Measurements from ENCODE around the gene SIGLEC11.

Gene SIGLEC11

GRCh38 chr19:49952906-49953305, 8.1 kb downstream of the SIGLEC11 start:
- no peak for ATAC-seq
- TF ChIP-seq, protein P1, sequence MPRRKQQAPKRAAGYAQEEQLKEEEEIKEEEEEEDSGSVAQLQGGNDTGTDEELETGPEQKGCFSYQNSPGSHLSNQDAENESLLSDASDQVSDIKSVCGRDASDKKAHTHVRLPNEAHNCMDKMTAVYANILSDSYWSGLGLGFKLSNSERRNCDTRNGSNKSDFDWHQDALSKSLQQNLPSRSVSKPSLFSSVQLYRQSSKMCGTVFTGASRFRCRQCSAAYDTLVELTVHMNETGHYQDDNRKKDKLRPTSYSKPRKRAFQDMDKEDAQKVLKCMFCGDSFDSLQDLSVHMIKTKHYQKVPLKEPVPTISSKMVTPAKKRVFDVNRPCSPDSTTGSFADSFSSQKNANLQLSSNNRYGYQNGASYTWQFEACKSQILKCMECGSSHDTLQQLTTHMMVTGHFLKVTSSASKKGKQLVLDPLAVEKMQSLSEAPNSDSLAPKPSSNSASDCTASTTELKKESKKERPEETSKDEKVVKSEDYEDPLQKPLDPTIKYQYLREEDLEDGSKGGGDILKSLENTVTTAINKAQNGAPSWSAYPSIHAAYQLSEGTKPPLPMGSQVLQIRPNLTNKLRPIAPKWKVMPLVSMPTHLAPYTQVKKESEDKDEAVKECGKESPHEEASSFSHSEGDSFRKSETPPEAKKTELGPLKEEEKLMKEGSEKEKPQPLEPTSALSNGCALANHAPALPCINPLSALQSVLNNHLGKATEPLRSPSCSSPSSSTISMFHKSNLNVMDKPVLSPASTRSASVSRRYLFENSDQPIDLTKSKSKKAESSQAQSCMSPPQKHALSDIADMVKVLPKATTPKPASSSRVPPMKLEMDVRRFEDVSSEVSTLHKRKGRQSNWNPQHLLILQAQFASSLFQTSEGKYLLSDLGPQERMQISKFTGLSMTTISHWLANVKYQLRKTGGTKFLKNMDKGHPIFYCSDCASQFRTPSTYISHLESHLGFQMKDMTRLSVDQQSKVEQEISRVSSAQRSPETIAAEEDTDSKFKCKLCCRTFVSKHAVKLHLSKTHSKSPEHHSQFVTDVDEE (CRISPR knock-in tag; IDR thresholded peaks at IDR 0.05), result no peak
- TF ChIP-seq PPARA (CRISPR knock-in tag; IDR thresholded peaks at IDR 0.05; ENCODE audit: borderline replicate concordance), result no peak
- TF ChIP-seq, protein P2, sequence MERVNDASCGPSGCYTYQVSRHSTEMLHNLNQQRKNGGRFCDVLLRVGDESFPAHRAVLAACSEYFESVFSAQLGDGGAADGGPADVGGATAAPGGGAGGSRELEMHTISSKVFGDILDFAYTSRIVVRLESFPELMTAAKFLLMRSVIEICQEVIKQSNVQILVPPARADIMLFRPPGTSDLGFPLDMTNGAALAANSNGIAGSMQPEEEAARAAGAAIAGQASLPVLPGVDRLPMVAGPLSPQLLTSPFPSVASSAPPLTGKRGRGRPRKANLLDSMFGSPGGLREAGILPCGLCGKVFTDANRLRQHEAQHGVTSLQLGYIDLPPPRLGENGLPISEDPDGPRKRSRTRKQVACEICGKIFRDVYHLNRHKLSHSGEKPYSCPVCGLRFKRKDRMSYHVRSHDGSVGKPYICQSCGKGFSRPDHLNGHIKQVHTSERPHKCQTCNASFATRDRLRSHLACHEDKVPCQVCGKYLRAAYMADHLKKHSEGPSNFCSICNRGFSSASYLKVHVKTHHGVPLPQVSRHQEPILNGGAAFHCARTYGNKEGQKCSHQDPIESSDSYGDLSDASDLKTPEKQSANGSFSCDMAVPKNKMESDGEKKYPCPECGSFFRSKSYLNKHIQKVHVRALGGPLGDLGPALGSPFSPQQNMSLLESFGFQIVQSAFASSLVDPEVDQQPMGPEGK (CRISPR knock-in tag; IDR thresholded peaks at IDR 0.05; ENCODE audit: borderline replicate concordance), result no peak
- no peak for TF ChIP-seq TOX (CRISPR knock-in tag; IDR thresholded peaks at IDR 0.05; ENCODE audit: borderline replicate concordance)
- no peak for TF ChIP-seq ZFP30 (CRISPR knock-in tag; IDR thresholded peaks at IDR 0.05)

DNA sequence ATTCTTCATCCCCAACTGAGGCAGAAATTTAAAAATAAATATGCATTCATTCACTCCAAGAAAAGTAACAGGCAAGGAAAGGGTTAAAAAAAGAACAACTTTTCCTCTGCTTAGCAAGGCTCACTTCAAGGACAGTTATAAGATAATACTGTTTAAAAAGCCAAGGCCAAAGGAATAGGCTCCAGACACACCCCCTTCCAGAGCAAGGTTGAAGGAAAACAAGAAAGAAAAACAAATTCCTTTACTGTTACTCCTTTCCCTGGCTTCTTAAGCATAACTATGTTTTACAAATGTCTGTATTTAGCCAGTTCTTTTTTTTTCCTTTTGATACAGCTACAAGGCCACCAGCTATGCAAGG, 8.5 kb downstream of the SIGLEC11 start:
- ATAC-seq, result no peak
- TF ChIP-seq ARNTL (CRISPR knock-in tag; IDR thresholded peaks at IDR 0.05; ENCODE audit: borderline replicate concordance, low read depth) (no peak), ZNF565 (CRISPR knock-in tag; conservative IDR thresholded peaks at IDR 0.05; ENCODE audit: low read depth) (no peak)

GRCh38 chr19:49951806-49952478, 9.0 kb downstream of the SIGLEC11 start:
- ATAC-seq, result no peak
- TF ChIP-seq ISL1 (CRISPR knock-in tag; IDR thresholded peaks at IDR 0.05) (no peak), BACH2 (CRISPR knock-in tag; IDR thresholded peaks at IDR 0.05; ENCODE audit: borderline replicate concordance) (no peak), ARNTL (CRISPR knock-in tag; IDR thresholded peaks at IDR 0.05; ENCODE audit: borderline replicate concordance, low read depth) (no peak), POU6F1 (CRISPR knock-in tag; IDR thresholded peaks at IDR 0.05; ENCODE audit: borderline replicate concordance, low read depth) (no peak), TCF4 (CRISPR knock-in tag; IDR thresholded peaks at IDR 0.05; ENCODE audit: borderline replicate concordance) (no peak), TOX (CRISPR knock-in tag; IDR thresholded peaks at IDR 0.05; ENCODE audit: borderline replicate concordance) (no peak), ZNF70 (CRISPR knock-in tag; IDR thresholded peaks at IDR 0.05) (no peak)
- TF ChIP-seq, protein P1 (CRISPR knock-in tag; IDR thresholded peaks at IDR 0.05), result no peak
- TF ChIP-seq, protein P2 (CRISPR knock-in tag; IDR thresholded peaks at IDR 0.05; ENCODE audit: borderline replicate concordance), result no peak

DNA sequence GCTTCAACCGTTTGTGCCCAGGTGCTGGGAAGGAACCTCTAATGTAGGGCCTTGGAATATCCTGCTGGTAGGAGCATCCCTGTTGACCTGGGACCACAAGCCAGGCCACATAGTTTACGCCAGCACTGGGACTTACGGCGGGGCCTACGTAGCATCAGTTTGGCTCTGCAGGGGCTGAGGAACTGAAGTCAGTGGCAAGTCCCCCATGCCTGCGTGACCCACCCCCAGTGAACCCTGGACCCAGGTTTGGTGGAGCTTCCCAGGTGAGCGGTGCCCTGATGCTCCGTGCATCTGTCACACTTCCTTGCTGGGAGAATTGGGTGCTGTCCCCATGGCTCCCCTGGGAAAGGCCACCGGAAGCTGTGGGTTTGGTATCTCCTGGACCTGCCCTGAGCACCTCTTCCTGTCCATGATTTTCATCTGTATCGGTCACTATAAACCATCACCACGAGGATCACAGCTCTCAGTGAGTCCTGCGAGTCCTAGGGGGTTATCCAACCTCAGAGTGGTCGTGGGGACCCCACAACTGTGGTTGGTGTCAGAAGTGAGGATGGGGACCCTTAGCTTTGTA, 9.9 kb downstream of the SIGLEC11 start:
- TF ChIP-seq RARB (CRISPR knock-in tag; IDR thresholded peaks at IDR 0.05), result no peak
- TF ChIP-seq CSRNP3 (CRISPR knock-in tag; IDR thresholded peaks at IDR 0.05), result no peak
- TF ChIP-seq, protein P3, sequence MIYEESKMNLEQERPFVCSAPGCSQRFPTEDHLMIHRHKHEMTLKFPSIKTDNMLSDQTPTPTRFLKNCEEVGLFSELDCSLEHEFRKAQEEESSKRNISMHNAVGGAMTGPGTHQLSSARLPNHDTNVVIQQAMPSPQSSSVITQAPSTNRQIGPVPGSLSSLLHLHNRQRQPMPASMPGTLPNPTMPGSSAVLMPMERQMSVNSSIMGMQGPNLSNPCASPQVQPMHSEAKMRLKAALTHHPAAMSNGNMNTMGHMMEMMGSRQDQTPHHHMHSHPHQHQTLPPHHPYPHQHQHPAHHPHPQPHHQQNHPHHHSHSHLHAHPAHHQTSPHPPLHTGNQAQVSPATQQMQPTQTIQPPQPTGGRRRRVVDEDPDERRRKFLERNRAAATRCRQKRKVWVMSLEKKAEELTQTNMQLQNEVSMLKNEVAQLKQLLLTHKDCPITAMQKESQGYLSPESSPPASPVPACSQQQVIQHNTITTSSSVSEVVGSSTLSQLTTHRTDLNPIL (CRISPR knock-in tag; IDR thresholded peaks at IDR 0.05; ENCODE audit: low read depth), result no peak
- TF ChIP-seq CSDC2 (CRISPR knock-in tag; IDR thresholded peaks at IDR 0.05), result no peak
- TF ChIP-seq SNAI2 (CRISPR knock-in tag; IDR thresholded peaks at IDR 0.05), result no peak
- no peak for ATAC-seq
